ENCODE measurements around the gene LRP8. TPM values are rescaled to one million over a fixed set of nuclear protein-coding genes. Genes with fewer than 3 reads are reported as not detected.

LRP8 gene
- total and polyA plus RNA-seq, 2 of the 13 experiments (the other 11 are each of a cell fraction or from before 2014, with no cell fraction given): 17.3 to 17.4 TPM

GRCh38 chr1:53220171-53220961, 107.5 kb downstream of the LRP8 start, which contains the start of gene CZIB (continued):
- TF ChIP-seq KIAA2018 (CRISPR knock-in tag; IDR thresholded peaks at IDR 0.05; ENCODE audit: borderline replicate concordance): no peak
- peak; percentile 56; the same call in 1 of the 2 replicates for TF ChIP-seq ARHGAP35 (CRISPR knock-in tag; IDR thresholded peaks at IDR 0.05; ENCODE audit: borderline replicate concordance)
- TF ChIP-seq GATAD1 (CRISPR knock-in tag; IDR thresholded peaks at IDR 0.05): peak; percentile 96
- TF ChIP-seq CAMTA2 (CRISPR knock-in tag; IDR thresholded peaks at IDR 0.05; ENCODE audit: borderline replicate concordance): peak; percentile 91; the same call in 1 of the 2 replicates
- peak; percentile 70 for TF ChIP-seq ZNF563 (CRISPR knock-in tag; IDR thresholded peaks at IDR 0.05)
- TF ChIP-seq ZNF225 (CRISPR knock-in tag; IDR thresholded peaks at IDR 0.05): peak; percentile 93; the same call in 1 of the 2 replicates
- peak; percentile 85 for TF ChIP-seq ATF7-NPFF (CRISPR knock-in tag; IDR thresholded peaks at IDR 0.05; ENCODE audit: low read depth)
- TF ChIP-seq ZC3H4 (CRISPR knock-in tag; IDR thresholded peaks at IDR 0.05; ENCODE audit: borderline replicate concordance): peak; percentile 80
- TF ChIP-seq ZNF790 (CRISPR knock-in tag; IDR thresholded peaks at IDR 0.05; ENCODE audit: borderline replicate concordance): peak; percentile 94; the same call in 1 of the 2 replicates
- TF ChIP-seq ZNF761 (CRISPR knock-in tag; conservative IDR thresholded peaks at IDR 0.05): peak; percentile 81
- TF ChIP-seq SIX4 (CRISPR knock-in tag; IDR thresholded peaks at IDR 0.05): 0 out of 2 replicates have a peak, but pooled peaks have one; percentile 31
- no peak for TF ChIP-seq HMG20A (CRISPR knock-in tag; IDR thresholded peaks at IDR 0.05; ENCODE audit: borderline replicate concordance)
- TF ChIP-seq ETS1 (CRISPR knock-in tag; IDR thresholded peaks at IDR 0.05): 0 out of 2 replicates have a peak, but pooled peaks have one; percentile 57
- no peak for TF ChIP-seq RAD51 (IDR thresholded peaks at IDR 0.05; ENCODE audit: borderline replicate concordance)
- 0 out of 2 replicates have a peak, but pooled peaks have one; percentile 46 for TF ChIP-seq ZNF30 (CRISPR knock-in tag; IDR thresholded peaks at IDR 0.05)
- TF ChIP-seq ARNT (IDR thresholded peaks at IDR 0.05): no peak
